ENCODE measurements around the gene FGFR2.

Gene FGFR2

GRCh38 chr10:121453160-121453559 is 145.1 kb downstream of the FGFR2 start:
- H3K4me3 ChIP-seq (ENCODE audit: low read depth, low read length), result no peak overlapping the region
- TF ChIP-seq MYC (IDR thresholded peaks at IDR 0.05; ENCODE audit: low read depth, low read length), result no peak
- TF ChIP-seq, protein P1, sequence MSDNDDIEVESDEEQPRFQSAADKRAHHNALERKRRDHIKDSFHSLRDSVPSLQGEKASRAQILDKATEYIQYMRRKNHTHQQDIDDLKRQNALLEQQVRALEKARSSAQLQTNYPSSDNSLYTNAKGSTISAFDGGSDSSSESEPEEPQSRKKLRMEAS (IDR thresholded peaks at IDR 0.05; ENCODE audit: low read depth, low read length), result no peak
- TF ChIP-seq, protein P2, sequence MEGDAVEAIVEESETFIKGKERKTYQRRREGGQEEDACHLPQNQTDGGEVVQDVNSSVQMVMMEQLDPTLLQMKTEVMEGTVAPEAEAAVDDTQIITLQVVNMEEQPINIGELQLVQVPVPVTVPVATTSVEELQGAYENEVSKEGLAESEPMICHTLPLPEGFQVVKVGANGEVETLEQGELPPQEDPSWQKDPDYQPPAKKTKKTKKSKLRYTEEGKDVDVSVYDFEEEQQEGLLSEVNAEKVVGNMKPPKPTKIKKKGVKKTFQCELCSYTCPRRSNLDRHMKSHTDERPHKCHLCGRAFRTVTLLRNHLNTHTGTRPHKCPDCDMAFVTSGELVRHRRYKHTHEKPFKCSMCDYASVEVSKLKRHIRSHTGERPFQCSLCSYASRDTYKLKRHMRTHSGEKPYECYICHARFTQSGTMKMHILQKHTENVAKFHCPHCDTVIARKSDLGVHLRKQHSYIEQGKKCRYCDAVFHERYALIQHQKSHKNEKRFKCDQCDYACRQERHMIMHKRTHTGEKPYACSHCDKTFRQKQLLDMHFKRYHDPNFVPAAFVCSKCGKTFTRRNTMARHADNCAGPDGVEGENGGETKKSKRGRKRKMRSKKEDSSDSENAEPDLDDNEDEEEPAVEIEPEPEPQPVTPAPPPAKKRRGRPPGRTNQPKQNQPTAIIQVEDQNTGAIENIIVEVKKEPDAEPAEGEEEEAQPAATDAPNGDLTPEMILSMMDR (IDR thresholded peaks at IDR 0.05; ENCODE audit: low read depth, low read length), result no peak
- TF ChIP-seq POLR2A (IDR thresholded peaks at IDR 0.05; ENCODE audit: extremely low read depth, insufficient read length), result no peak
- no peak for DNase-seq (ENCODE audit: low read depth)

- no peak for DNase-seq (ENCODE audit: low read depth)
- TF ChIP-seq POLR2A (IDR thresholded peaks at IDR 0.05; ENCODE audit: extremely low read depth, insufficient read length) (no peak), MYC (IDR thresholded peaks at IDR 0.05; ENCODE audit: low read depth, low read length) (no peak)
- TF ChIP-seq, protein P2 (IDR thresholded peaks at IDR 0.05; ENCODE audit: low read depth, low read length), result no peak
- TF ChIP-seq, protein P1 (IDR thresholded peaks at IDR 0.05; ENCODE audit: low read depth, low read length), result no peak
- H3K4me3 ChIP-seq (ENCODE audit: low read depth, low read length), result no peak overlapping the region
These were observed 145.7 kb downstream of the FGFR2 start for GRCh38 chr10:121452581-121452980.

DNA sequence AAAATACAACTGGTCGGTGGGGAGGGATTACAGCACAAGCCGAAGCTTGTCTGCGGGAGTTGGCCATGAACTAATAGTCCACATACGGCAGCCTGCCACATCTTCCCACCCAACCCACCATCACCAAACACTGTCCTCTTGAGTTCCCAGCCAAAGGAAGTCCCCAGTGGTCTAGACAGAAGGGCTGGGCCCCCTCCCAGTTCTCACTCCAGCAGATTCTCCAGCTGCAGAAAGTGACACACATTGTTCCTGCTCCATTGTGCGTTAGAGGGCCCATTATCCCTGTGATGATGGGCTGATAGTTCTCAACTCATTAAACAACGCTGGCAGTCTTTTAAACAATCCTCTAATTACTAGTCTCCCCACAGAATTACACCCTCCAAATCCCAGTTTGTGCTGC is 148.0 kb downstream of the FGFR2 start:
- H3K4me3 ChIP-seq (ENCODE audit: low read depth, low read length), result no peak overlapping the region

GRCh38 chr10:121449482-121449924 is 148.7 kb downstream of the FGFR2 start:
- H3K4me3 ChIP-seq (ENCODE audit: low read depth, low read length), result no peak overlapping the region
- TF ChIP-seq POLR2A (IDR thresholded peaks at IDR 0.05; ENCODE audit: extremely low read depth, insufficient read length), result no peak
- TF ChIP-seq, protein P1 (IDR thresholded peaks at IDR 0.05; ENCODE audit: low read depth, low read length), result no peak
- DNase-seq (ENCODE audit: low read depth), result no peak

More for the DNA sequence above, 148.0 kb downstream of the FGFR2 start:
- TF ChIP-seq MYC (IDR thresholded peaks at IDR 0.05; ENCODE audit: low read depth, low read length) (no peak), POLR2A (IDR thresholded peaks at IDR 0.05; ENCODE audit: extremely low read depth, insufficient read length) (no peak)
- TF ChIP-seq, protein P1 (IDR thresholded peaks at IDR 0.05; ENCODE audit: low read depth, low read length), result no peak
- TF ChIP-seq, protein P2 (IDR thresholded peaks at IDR 0.05; ENCODE audit: low read depth, low read length), result no peak
- DNase-seq (ENCODE audit: low read depth), result no peak

DNA sequence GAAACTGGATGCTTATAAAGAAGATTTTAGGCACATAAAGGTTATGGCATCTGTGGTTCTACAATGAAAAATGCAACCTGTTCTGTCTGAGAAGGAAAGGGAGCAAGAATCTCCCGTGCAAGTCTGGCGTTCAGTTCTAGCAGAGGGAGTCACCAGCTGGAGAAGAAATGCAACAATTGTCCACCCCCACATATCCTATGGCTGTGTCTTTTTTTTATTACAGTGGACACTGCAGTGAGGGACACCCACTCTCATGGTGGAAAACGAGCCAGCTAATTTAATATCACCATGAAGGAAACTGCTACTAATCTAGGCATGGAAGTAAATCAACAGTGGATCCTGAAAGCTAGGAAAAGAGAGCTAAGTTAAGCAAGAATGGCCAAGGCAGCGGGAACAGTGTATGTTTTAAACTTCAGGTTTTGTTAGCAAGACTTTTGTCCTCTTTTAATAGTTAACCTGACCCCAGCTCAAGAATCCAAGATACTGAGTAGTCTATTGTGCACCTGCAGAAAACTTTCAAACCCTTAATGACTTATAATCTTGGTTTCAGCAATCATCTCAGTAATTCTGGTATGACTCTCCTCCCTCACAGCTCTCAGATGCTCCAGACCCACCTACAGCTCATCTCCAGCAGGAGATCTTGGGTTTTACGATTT is 149.3 kb downstream of the FGFR2 start:
- DNase-seq (ENCODE audit: low read depth), result no peak
- no peak for TF ChIP-seq MYC (IDR thresholded peaks at IDR 0.05; ENCODE audit: low read depth, low read length)
- TF ChIP-seq POLR2A (IDR thresholded peaks at IDR 0.05; ENCODE audit: extremely low read depth, insufficient read length), result no peak
- TF ChIP-seq, protein P1 (IDR thresholded peaks at IDR 0.05; ENCODE audit: low read depth, low read length), result no peak
- TF ChIP-seq, protein P2 (IDR thresholded peaks at IDR 0.05; ENCODE audit: low read depth, low read length), result no peak
- no peak overlapping the region for H3K4me3 ChIP-seq (ENCODE audit: low read depth, low read length)

GRCh38 chr10:121444520-121445165 is 153.6 kb downstream of the FGFR2 start:
- TF ChIP-seq POLR2A (IDR thresholded peaks at IDR 0.05; ENCODE audit: extremely low read depth, insufficient read length) (no peak), MYC (IDR thresholded peaks at IDR 0.05; ENCODE audit: low read depth, low read length) (no peak)
- TF ChIP-seq, protein P2 (IDR thresholded peaks at IDR 0.05; ENCODE audit: low read depth, low read length), result no peak
- TF ChIP-seq, protein P1 (IDR thresholded peaks at IDR 0.05; ENCODE audit: low read depth, low read length), result no peak
- no peak for DNase-seq (ENCODE audit: low read depth)
- H3K4me3 ChIP-seq (ENCODE audit: low read depth, low read length), result no peak overlapping the region

Data from NB4 (cell line).